ENCODE results near the gene SBK2. TPM values are rescaled to one million over a fixed set of nuclear protein-coding genes. Genes with fewer than 3 reads are reported as not detected.
"Not testable (repeated sequence)": the region's sequence is repeated elsewhere in the genome, so short reads cannot be mapped to it uniquely, and the experiment has no call there.

Gene SBK2, protein sequence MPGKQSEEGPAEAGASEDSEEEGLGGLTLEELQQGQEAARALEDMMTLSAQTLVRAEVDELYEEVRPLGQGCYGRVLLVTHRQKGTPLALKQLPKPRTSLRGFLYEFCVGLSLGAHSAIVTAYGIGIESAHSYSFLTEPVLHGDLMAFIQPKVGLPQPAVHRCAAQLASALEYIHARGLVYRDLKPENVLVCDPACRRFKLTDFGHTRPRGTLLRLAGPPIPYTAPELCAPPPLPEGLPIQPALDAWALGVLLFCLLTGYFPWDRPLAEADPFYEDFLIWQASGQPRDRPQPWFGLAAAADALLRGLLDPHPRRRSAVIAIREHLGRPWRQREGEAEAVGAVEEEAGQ
- not detected for total RNA-seq
- long read RNA-seq, donor 1: 0 reads
- long read RNA-seq, donor 2: 0 reads

DNA sequence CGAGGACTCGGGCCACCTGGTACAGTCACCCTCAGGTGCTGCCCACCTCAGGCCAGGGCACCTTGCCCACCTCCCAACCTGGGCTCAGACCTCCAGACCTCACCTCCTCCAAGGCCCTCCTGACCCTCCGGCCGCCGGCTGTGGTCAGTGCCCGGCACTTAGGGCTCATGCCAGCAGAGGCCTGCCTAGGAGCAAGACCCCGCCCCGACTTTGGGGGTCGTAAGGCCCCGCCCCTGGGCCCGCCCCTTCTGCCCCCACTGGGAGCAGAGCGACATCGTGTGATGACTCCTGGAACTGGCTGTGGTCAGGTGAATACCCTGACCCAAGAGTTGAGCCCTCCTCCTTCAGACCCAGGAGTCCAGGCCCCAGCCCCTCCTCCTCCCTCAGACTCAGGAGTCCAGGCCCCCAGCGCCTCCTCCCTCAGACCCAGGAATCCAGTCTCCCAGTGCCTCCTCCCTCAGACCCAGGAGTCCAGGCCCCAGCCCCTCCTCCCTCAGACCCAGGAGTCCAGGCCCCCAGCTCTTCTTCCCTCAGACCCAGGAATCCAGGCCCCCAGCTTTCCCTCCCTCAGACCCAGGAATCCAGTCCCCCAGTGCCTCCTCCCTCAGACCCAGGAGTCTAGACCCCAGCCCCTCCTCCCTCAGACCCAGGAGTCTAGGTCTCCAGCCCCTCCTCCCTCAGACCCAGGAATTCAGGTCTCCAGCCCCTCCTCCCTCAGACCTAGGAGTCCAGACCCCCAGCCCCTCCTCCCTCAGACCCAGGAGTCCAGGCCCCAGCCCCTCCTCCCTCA is at the start of gene SBK2:
TSS of gene SBK2 (minus strand) at position 183 of the 790 bp plus-strand sequence. CDS start 839 bp downstream, outside the sequence.
- H3K4me3 ChIP-seq: no peak within 1 kb of the TSS
- H3K9me3 ChIP-seq: no peaks in the 10 kb centered on the region
- DNase-seq (no peak), ATAC-seq (no peak)
- H3K36me3 ChIP-seq (ENCODE audit: low read depth): no peaks in the 10 kb centered on the region
- no peaks in the 10 kb centered on the region for H3K4me1 ChIP-seq (ENCODE audit: low read depth)
- TF ChIP-seq, protein P1, sequence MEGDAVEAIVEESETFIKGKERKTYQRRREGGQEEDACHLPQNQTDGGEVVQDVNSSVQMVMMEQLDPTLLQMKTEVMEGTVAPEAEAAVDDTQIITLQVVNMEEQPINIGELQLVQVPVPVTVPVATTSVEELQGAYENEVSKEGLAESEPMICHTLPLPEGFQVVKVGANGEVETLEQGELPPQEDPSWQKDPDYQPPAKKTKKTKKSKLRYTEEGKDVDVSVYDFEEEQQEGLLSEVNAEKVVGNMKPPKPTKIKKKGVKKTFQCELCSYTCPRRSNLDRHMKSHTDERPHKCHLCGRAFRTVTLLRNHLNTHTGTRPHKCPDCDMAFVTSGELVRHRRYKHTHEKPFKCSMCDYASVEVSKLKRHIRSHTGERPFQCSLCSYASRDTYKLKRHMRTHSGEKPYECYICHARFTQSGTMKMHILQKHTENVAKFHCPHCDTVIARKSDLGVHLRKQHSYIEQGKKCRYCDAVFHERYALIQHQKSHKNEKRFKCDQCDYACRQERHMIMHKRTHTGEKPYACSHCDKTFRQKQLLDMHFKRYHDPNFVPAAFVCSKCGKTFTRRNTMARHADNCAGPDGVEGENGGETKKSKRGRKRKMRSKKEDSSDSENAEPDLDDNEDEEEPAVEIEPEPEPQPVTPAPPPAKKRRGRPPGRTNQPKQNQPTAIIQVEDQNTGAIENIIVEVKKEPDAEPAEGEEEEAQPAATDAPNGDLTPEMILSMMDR (IDR thresholded peaks at IDR 0.05): no peak
- intact Hi-C loops (cut with DNase I, micrococcal nuclease): no loop called here

DNA sequence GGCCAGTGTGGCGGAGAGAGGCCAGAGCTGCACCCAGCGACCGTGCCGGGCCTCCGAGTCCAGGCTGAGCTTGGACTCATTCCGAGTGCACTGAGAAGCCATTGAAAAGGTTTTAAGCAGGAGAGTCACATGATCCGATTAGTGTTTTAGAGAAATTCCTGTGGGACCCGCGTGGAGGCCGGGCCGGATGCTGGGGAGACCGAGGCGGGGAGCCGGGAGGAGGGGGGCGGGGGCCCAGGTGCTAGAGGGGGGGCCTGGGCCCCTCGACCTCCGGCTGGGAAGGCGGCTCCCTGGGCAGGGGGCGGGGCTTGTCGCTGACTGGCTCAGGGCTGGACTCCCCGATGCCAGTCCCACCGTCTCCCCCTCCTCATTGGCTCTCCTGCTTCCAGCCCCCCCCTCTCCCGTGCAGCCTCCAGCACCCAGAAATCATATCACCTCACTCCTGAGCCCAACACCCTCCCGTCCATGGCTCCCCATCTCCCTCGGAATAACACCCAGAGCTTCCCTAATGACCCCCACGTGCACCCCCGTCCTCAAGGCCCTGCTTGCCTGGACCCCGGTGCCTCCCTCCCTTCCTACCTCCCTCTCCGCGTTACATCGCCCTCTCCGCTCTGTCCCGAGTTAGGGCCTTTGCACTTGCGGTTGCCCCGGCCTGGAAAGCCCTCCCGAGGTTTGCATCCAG is 48.9 kb upstream of the SBK2 start:
- DNase-seq (peak; percentile 56 to 77 (median 74)), ATAC-seq (peak; percentile 17)
- Histone ChIP-seq H3K9me3 (no peaks in the 10 kb centered on the region), H3K4me1 (ENCODE audit: low read depth) (peaks cover 12% of the 10 kb centered on the region), H3K36me3 (ENCODE audit: low read depth) (no peaks in the 10 kb centered on the region), H3K4me3 (no peak overlapping the region)
- TF ChIP-seq, protein P1 (IDR thresholded peaks at IDR 0.05): no peak
- intact Hi-C loops (cut with DNase I, micrococcal nuclease): no loop called here

DNA sequence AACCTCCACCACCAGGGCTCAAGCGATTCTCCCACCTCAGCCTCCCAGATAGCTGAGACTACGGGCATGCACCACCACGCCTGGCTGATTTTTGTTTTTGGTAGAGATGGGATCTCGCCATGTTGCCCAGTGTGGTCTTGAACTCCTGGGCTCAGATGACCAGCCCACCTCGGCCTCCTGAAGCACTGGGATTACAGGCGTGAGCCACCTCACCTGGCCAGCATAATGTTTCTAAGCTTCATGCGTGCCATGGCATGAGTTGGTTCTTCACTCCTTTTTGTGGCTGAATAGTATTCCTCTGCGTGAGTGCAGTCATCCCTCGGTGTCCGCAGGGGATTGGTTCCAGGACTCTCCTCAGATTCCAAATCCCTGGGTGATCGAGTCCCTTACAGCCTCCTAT is 47.9 kb upstream of the SBK2 start:
- DNase-seq: no peak
- Histone ChIP-seq H3K9me3 (no peaks in the 10 kb centered on the region), H3K36me3 (ENCODE audit: low read depth) (no peaks in the 10 kb centered on the region), H3K4me1 (ENCODE audit: low read depth) (peaks cover 15% of the 10 kb centered on the region), H3K4me3 (no peak overlapping the region)
- TF ChIP-seq, protein P1 (IDR thresholded peaks at IDR 0.05): no peak
- intact Hi-C loops (cut with DNase I, micrococcal nuclease): no loop called here
- no peak for ATAC-seq

DNA sequence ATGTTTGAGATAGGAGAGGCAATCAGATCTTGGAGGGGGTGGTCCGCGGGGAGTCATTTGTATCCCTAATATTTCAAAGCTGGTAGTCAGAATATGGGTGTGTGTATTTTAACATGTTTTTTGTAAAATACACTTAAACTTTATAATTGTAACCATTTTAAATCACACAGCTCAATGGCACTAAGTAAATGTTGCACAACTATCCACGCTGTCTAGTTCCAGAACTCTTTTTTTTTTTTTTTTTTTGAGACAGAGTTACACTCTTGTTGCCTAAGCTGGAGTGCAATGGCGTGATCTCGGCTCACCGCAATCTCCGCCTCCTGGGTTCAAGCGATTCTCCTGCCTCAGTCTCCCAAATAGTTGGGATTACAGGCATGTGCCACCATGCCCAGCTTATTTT is 47.0 kb upstream of the SBK2 start:
- ATAC-seq; H3K36me3 ChIP-seq (ENCODE audit: low read depth); H3K9me3 ChIP-seq; DNase-seq; intact Hi-C loops (cut with DNase I, micrococcal nuclease); H3K4me3 ChIP-seq: not testable (repeated sequence)
- H3K4me1 ChIP-seq (ENCODE audit: low read depth): peaks cover 15% of the 10 kb centered on the region

DNA sequence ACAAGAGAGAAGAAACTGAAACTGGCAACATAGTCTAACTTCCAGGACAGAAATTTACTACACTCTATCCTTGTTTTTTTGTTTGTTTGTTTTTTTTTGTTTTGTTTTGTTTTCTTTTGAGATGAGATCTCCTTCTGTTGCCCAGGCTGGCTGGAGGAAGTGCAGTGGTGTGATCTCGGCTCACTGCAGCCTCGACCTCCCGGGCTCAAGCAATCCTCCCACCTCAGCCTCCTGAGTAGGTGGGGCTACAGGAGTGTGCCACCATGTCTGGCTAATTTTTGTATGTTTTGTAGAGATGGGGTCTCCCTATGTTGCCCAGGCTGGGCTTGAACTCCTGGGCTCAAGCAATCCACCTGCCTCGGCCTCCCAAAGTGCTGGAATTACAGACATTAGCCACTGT is 45.4 kb upstream of the SBK2 start:
- H3K4me3 ChIP-seq; intact Hi-C loops (cut with DNase I, micrococcal nuclease); H3K36me3 ChIP-seq (ENCODE audit: low read depth); H3K9me3 ChIP-seq; DNase-seq; ATAC-seq: not testable (repeated sequence)
- peaks cover 15% of the 10 kb centered on the region for H3K4me1 ChIP-seq (ENCODE audit: low read depth)

DNA sequence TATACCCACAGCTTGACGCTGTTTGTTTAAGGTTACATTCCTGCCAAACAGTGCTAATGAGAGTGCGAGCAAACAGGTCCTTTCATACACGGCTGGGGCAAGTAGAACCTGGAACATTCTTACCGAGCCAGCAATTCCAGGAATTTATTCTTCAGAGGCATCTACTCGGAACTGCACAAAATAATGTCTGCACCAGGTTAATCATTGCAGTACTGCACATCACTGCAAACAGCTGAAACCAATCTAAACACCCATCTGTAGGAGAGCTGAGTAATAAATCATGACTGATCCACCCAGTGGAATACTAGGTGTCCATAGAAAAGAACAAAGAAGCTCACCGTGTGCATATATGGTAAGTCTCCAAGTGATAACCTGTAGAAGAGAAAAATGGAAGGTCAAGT is 44.9 kb upstream of the SBK2 start:
- DNase-seq (no peak), ATAC-seq (no peak)
- H3K4me3 ChIP-seq: no peak overlapping the region

More for the DNA sequence above, 44.9 kb upstream of the SBK2 start:
- TF ChIP-seq, protein P1 (IDR thresholded peaks at IDR 0.05): no peak
- Histone ChIP-seq H3K36me3 (ENCODE audit: low read depth) (no peaks in the 10 kb centered on the region), H3K4me1 (ENCODE audit: low read depth) (peaks cover 12% of the 10 kb centered on the region), H3K9me3 (no peaks in the 10 kb centered on the region)
- intact Hi-C loops (cut with DNase I, micrococcal nuclease): no loop called here
